ENCODE measurements around the gene MGAT4B. TPM values are rescaled to one million over a fixed set of nuclear protein-coding genes. Genes with fewer than 3 reads are reported as not detected.

MGAT4B gene
- total and polyA plus RNA-seq, 2 of the 13 experiments (the other 11 are each of a cell fraction or from before 2014, with no cell fraction given), result 93.5 to 130 TPM

DNA sequence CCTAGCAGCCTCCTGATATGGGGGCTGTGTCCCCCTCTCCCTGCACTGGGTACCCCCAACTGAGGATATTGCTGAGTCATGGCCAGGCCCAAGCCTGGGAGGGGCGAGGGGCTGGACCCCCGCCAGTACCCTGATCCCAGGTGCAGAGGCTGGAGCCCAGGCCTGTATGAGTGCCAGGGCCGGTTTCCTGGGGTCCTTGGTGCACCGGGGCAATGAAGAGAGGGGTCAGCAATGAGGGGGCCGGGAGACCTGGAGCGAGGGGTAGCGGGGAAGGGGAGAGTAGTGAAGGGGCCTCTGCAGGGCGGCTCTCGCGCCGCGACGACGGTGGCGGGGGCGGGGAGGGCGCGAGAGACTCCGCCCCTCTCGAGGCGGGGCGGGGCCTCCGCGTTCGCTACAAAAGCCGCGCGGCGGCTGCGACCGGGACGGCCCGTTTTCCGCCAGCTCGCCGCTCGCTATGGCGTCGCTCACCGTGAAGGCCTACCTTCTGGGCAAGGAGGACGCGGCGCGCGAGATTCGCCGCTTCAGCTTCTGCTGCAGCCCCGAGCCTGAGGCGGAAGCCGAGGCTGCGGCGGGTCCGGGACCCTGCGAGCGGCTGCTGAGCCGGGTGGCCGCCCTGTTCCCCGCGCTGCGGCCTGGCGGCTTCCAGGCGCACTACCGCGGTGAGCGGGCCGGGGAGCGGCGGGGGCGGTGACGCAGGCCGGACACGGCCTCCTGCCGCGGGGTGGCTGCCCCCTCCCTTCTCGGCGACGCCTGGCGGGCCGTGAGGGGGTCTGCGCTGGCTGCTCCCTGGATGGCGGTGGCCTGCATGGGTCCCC lies 14.0 kb upstream of the MGAT4B start, which contains the start of gene SQSTM1 (continued):
- TF ChIP-seq ZFP41 (CRISPR knock-in tag; IDR thresholded peaks at IDR 0.05; ENCODE audit: borderline replicate concordance) (no peak), CC2D1A (CRISPR knock-in tag; IDR thresholded peaks at IDR 0.05) (no peak), ZFP36 (IDR thresholded peaks at IDR 0.05; ENCODE audit: borderline replicate concordance, low read depth, low read length, partially characterized antibody) (no peak), PLRG1 (conservative IDR thresholded peaks at IDR 0.05) (no peak), MTA3 (CRISPR knock-in tag; IDR thresholded peaks at IDR 0.05) (no peak), AGO1 (IDR thresholded peaks at IDR 0.05; ENCODE audit: low read depth, low read length, poor library complexity, severe bottlenecking) (peak; percentile 14), ZNF207 (IDR thresholded peaks at IDR 0.05; ENCODE audit: borderline replicate concordance) (no peak), ZNF484 (CRISPR knock-in tag; IDR thresholded peaks at IDR 0.05; ENCODE audit: borderline replicate concordance, low read depth) (no peak), HOXA9 (CRISPR knock-in tag; IDR thresholded peaks at IDR 0.05; ENCODE audit: borderline replicate concordance) (no peak), NFIC (IDR thresholded peaks at IDR 0.05; ENCODE audit: low read length) (no peak), SALL1 (CRISPR knock-in tag; IDR thresholded peaks at IDR 0.05) (peak; percentile 78), CHD4 (IDR thresholded peaks at IDR 0.05; ENCODE audit: borderline replicate concordance, low read length) (no peak), POLR2A (IDR thresholded peaks at IDR 0.05; ENCODE audit: insufficient read depth in 1 of 2, low read depth in 2 of 2, low read length in 2 of 2) (peak in 1 of 2 experiments; percentile 99; a peak in 2 of 4 replicates), HOXA5 (CRISPR knock-in tag; IDR thresholded peaks at IDR 0.05) (0 out of 2 replicates have a peak, but pooled peaks have one; percentile 57), ZNF614 (CRISPR knock-in tag; IDR thresholded peaks at IDR 0.05; ENCODE audit: borderline replicate concordance) (peak; percentile 15; the same call in 1 of the 2 replicates), CBFB (CRISPR knock-in tag; IDR thresholded peaks at IDR 0.05) (no peak)
- TF ChIP-seq, protein P1, sequence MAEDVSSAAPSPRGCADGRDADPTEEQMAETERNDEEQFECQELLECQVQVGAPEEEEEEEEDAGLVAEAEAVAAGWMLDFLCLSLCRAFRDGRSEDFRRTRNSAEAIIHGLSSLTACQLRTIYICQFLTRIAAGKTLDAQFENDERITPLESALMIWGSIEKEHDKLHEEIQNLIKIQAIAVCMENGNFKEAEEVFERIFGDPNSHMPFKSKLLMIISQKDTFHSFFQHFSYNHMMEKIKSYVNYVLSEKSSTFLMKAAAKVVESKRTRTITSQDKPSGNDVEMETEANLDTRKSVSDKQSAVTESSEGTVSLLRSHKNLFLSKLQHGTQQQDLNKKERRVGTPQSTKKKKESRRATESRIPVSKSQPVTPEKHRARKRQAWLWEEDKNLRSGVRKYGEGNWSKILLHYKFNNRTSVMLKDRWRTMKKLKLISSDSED (CRISPR knock-in tag; IDR thresholded peaks at IDR 0.05), result no peak; the same call in none of the 2 replicates
- TF ChIP-seq, protein P2, sequence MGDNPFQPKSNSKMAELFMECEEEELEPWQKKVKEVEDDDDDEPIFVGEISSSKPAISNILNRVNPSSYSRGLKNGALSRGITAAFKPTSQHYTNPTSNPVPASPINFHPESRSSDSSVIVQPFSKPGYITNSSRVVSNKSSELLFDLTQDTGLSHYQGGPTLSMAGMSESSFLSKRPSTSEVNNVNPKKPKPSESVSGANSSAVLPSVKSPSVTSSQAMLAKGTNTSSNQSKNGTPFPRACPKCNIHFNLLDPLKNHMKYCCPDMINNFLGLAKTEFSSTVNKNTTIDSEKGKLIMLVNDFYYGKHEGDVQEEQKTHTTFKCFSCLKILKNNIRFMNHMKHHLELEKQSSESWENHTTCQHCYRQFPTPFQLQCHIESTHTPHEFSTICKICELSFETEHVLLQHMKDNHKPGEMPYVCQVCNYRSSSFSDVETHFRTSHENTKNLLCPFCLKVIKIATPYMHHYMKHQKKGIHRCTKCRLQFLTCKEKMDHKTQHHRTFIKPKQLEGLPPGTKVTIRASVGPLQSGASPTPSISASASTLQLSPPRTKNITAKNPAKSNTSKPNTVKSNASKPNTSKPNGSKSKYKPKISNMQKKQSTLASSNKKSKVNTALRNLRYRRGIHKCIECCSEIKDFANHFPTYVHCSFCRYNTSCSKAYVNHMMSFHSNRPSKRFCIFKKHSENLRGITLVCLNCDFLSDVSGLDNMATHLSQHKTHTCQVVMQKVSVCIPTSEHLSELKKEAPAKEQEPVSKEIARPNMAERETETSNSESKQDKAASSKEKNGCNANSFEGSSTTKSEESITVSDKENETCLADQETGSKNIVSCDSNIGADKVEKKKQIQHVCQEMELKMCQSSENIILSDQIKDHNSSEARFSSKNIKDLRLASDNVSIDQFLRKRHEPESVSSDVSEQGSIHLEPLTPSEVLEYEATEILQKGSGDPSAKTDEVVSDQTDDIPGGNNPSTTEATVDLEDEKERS (CRISPR knock-in tag; IDR thresholded peaks at IDR 0.05), result peak; percentile 56; the same call in 1 of the 2 replicates
- TF ChIP-seq, protein P3, sequence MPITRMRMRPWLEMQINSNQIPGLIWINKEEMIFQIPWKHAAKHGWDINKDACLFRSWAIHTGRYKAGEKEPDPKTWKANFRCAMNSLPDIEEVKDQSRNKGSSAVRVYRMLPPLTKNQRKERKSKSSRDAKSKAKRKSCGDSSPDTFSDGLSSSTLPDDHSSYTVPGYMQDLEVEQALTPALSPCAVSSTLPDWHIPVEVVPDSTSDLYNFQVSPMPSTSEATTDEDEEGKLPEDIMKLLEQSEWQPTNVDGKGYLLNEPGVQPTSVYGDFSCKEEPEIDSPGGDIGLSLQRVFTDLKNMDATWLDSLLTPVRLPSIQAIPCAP (CRISPR knock-in tag; IDR thresholded peaks at IDR 0.05; ENCODE audit: low read depth), result no peak
- TF ChIP-seq, protein P4, sequence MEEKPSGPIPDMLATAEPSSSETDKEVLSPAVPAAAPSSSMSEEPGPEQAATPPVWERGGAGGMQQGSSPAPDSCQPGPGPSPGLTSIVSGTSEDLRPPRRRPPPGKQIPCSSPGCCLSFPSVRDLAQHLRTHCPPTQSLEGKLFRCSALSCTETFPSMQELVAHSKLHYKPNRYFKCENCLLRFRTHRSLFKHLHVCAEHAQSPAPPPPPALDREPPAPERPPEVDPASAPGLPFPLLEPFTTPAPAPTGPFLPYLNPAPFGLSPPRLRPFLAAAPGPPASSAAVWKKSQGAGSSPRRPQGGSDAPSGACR (CRISPR knock-in tag; IDR thresholded peaks at IDR 0.05), result peak; percentile 56; the same call in 1 of the 2 replicates
- TF ChIP-seq, protein P5, sequence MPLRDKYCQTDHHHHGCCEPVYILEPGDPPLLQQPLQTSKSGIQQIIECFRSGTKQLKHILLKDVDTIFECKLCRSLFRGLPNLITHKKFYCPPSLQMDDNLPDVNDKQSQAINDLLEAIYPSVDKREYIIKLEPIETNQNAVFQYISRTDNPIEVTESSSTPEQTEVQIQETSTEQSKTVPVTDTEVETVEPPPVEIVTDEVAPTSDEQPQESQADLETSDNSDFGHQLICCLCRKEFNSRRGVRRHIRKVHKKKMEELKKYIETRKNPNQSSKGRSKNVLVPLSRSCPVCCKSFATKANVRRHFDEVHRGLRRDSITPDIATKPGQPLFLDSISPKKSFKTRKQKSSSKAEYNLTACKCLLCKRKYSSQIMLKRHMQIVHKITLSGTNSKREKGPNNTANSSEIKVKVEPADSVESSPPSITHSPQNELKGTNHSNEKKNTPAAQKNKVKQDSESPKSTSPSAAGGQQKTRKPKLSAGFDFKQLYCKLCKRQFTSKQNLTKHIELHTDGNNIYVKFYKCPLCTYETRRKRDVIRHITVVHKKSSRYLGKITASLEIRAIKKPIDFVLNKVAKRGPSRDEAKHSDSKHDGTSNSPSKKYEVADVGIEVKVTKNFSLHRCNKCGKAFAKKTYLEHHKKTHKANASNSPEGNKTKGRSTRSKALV (CRISPR knock-in tag; IDR thresholded peaks at IDR 0.05), result no peak
- TF ChIP-seq, protein P6, sequence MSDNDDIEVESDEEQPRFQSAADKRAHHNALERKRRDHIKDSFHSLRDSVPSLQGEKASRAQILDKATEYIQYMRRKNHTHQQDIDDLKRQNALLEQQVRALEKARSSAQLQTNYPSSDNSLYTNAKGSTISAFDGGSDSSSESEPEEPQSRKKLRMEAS (IDR thresholded peaks at IDR 0.05), result no peak

All from HepG2 (cell line).